Ramos (cell line): ENCODE measurements around the gene ESYT1.

Source experiments
- in situ Hi-C: fragments of 300-500 bp; cut with MboI; formaldehyde crosslinking; loops from one replicate; pipeline ENCODE4 v1.14.3; 2022; ENCODE audit warnings: low sequenced_read_pairs; ENCODE audit not compliant: unreplicated experiment

ESYT1 gene

DNA sequence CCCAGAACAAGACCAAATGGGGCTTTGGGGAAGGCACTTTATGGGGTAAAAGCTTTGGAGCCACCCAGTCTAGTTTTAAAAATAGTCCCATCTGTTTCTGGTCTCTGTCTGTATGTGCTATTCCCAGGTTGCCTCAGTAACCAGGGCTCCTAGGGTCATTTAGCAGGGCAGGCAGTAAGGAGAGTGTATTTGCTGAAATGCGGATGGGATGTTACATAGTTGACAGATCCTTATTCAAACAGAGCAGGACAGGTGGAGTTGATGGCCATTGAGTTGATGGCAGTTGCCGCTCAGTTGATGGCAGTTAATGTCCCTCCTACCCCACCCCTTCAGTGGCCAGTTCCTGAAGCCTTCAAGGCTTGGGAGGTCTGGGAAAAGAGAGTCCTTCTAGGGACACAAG is 5.4 kb upstream of the ESYT1 start:
- in situ Hi-C loops = loop anchor here (10.0 kb wide), 1 partner anchor 342 kb away; the partner anchor contains the start of gene SPRYD4

DNA sequence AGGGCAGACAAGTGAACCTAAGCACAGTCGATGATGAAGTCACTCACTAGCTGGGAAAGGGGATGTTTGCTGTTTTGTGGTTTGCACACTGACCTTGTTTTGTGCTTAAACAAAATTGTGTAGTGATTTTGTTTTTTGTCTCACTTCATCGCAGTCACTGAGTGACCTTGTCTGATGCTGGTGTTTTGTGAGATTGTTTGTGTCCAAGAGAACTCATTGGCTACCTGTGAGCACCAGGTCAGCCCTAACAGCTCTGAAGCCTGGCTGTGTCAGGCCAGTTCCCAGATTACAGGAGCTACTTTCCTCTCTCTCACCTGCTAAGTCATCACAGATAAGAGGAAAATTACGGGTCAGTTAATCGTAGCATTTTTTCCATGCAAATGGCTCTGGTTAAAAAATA is 3.9 kb upstream of the ESYT1 start:
- in situ Hi-C loops = loop anchor here (10.0 kb wide), 1 partner anchor 341 kb away; the partner anchor contains the start of gene SPRYD4

DNA sequence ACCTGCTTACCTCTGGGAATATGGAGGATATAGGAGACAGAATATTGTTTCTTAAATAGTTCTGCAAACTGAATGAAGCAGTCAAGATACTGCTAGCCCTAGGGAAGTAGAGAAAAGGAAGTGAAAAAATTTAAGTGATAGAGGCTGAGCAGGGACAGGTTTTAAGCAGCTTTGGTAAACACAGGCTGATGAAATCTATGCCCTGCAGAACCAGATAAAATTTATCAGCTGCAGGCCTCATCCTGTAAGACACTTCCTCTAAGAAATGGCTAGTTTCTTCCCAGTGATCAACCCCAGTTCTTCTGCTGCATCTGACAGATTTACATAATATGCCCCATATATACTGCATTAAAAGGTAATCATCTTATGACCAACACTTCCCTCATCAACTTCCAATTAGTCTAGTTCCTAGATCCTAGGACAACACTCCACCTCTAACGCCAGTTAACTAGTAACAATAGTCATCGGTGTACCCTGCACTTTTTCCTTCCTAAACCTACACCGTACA is 1.3 kb upstream of the ESYT1 start:
- in situ Hi-C loops = loop anchor here (5.0 to 10.0 kb wide), 2 partner anchors 61 to 338 kb away; partner anchors contain the start of genes SMARCC2 and SPRYD4

DNA sequence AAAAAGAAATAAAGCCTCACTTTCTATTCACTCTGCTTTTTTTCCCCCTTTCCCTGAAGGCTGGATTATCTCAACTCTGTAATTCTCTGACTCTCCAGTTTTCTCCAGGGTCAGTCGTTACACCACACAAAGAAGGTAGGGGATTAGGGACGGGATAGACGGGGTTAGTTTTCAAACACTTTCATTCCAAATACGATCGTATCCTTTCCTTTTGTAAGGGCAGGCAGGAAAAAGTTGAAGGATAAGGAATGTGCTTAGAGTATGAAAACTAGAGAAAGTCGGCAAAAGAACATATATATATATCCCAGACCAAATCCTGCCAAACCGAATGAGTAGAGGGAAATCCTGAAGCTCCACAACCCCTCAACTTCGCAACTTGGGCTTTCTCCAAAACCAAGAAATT is 581 bp upstream of the ESYT1 start:
- in situ Hi-C loops = loop anchor here (5.0 to 10.0 kb wide), 2 partner anchors 60 to 337 kb away; partner anchors contain the start of genes SMARCC2 and SPRYD4

GRCh38 chr12:56128670-56129205 is 671 bp downstream of the ESYT1 start:
- in situ Hi-C loops = loop anchor here (5.0 to 10.0 kb wide), 2 partner anchors 59 to 336 kb away; partner anchors contain the start of genes SMARCC2 and SPRYD4

GRCh38 chr12:56129206-56129941 is 1.3 kb downstream of the ESYT1 start:
- in situ Hi-C loops = loop anchor here (5.0 to 10.0 kb wide), 2 partner anchors 58 to 335 kb away; partner anchors contain the start of genes SMARCC2 and SPRYD4

DNA sequence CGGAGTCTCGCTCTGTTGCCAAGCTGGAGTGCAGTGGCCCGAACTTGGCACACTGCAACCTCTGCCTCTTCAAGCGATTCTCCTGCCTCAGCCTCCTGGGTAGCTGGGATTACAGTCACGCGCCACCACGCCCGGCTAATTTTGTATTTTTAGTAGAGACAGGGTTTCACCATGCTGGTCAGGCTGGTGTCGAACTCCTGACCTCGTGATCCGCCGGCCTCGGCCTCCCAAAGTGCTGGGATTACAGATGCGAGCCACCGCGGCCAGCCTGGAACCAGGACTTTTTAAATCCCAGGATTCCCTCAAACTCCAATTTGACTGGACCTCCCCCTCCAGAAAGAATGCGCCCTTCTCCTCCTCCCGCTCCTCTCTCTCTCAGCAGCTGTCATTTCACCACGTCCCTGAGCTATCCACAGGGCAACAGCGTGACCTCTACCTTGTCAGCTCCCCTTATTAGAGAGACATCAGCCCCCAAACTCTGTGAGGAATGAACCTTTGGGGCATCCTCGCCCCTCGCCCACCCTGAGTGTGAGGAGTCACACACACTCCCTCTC is 2.0 kb downstream of the ESYT1 start:
- in situ Hi-C loops = loop anchor here (5.0 to 10.0 kb wide), 2 partner anchors 57 to 335 kb away; partner anchors contain the start of genes SMARCC2 and SPRYD4

GRCh38 chr12:56130876-56131275 is 2.8 kb downstream of the ESYT1 start:
- in situ Hi-C loops = no loop called here

DNA sequence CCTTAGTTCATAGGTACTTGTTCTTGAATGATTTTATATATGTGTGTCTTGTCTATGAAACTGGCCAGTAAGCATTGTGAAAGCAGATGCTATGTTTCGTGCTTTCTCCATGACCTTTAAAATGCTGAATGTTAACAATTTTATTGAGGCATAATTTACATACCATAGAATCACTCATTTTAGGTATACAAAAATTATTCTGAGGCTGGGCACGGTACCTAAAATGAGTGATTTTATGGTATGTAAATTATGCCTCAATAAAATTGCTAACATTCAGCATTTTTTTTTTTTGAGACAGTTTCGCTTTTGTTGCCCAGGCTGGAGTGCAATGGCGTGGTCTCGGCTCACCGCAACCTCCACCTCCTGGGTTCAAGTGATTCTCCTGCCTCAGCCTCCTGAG is 6.8 kb downstream of the ESYT1 start:
- in situ Hi-C loops = no loop called here

DNA sequence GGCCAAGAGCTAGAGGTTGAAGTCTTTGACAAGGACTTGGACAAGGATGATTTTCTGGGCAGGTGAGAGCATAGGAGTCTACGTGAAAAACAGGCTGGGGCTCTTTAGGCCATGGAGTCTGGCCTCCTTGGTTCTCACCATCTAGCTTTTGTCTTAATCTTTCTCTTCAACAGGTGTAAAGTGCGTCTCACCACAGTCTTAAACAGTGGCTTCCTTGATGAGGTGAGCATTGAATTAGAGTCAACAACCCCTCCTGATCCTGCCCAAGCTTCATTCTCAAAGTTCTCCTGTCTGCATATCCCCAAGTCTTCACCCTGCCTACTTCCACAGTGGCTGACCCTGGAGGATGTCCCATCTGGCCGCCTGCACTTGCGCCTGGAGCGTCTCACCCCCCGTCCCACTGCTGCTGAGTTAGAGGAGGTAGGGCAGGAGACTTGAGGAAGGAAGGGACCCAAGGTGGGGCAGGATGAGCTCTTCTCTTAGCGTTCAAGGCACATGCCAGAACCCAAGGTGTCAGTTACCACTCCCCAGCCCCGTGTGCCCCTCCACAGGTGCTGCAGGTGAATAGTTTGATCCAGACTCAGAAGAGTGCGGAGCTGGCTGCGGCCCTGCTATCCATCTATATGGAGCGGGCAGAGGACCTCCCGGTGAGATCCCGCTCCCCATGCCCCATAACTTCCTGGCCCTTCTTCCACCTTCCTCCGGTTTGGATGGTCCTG is 9.9 kb downstream of the ESYT1 start:
- in situ Hi-C loops = no loop called here

- in situ Hi-C loops = no loop called here
Measured at GRCh38 chr12:56141946-56142784, 14.1 kb downstream of the ESYT1 start.

GRCh38 chr12:56143217-56143616 is 15.2 kb downstream of the ESYT1 start:
- in situ Hi-C loops = no loop called here

DNA sequence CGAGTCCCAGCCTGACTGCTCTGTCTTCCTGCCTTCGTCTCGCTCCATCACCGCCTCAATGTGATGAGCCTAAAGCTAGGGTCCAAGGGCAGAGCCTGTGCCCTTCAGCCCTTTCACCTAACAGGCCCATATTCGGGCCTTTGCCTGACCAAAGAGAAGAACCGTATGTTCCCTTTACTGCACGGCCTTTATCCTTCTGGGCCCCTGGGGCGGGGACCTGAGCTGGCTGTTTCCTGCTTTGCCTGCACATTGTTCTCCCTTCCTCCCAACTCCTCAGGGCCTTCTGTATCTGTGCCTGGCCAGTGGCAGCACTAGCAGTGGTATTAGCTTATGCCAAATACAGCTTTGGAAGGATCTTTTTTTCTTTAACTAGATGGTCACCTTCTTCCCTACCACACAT is 15.8 kb downstream of the ESYT1 start:
- in situ Hi-C loops = no loop called here

DNA sequence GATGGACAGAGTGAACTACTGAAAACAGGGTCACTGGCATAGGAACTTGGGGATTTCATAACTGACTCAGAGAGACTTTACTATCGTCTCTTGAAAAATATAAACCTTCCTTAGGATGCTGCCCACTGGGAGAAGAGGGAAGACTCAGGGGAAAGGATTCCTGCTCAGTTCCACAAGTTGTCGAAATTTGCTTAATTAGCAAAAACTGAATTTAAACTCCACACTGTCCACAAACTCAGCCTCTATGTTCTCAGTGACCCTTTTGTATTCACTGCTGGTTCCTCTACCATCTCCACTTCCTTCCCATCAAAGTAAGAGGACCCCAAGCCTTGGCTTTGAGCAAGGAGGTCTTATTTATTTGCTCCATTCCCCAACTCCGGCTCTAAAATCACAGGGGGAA is 17.1 kb downstream of the ESYT1 start:
- in situ Hi-C loops = no loop called here

- in situ Hi-C loops = no loop called here
Measured at GRCh38 chr12:56146492-56147460, 18.7 kb downstream of the ESYT1 start.

DNA sequence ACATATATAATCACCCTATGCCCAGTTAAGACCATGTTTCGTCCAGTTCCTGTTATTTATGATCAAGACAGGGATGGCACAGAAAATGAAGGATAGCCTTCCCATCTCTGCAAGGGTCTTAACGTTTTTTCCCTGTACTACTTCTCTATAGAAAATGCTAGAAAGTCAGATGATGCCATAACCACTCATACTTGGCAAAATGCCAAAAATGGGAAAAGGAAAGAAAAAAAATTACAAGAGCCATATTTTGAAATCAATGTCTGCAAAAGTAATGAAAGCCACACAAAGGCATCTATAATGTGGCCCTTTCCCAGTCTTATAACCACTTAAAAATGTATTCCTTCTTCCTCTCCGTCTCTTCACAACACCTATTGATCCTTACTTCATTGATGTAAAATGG is 22.5 kb downstream of the ESYT1 start:
- in situ Hi-C loops = no loop called here

- in situ Hi-C loops = no loop called here
Measured at GRCh38 chr12:56151672-56152131, 23.6 kb downstream of the ESYT1 start.

- in situ Hi-C loops = no loop called here
Measured at GRCh38 chr12:56152132-56152755, 24.2 kb downstream of the ESYT1 start, which contains the start of gene MYL6B. Gene MYL6B (plus strand): TSS chr12:56152587. CDS start chr12:56153919, 1,332 bp downstream.
